ENCODE results near the gene MAP6D1.

Gene MAP6D1

DNA sequence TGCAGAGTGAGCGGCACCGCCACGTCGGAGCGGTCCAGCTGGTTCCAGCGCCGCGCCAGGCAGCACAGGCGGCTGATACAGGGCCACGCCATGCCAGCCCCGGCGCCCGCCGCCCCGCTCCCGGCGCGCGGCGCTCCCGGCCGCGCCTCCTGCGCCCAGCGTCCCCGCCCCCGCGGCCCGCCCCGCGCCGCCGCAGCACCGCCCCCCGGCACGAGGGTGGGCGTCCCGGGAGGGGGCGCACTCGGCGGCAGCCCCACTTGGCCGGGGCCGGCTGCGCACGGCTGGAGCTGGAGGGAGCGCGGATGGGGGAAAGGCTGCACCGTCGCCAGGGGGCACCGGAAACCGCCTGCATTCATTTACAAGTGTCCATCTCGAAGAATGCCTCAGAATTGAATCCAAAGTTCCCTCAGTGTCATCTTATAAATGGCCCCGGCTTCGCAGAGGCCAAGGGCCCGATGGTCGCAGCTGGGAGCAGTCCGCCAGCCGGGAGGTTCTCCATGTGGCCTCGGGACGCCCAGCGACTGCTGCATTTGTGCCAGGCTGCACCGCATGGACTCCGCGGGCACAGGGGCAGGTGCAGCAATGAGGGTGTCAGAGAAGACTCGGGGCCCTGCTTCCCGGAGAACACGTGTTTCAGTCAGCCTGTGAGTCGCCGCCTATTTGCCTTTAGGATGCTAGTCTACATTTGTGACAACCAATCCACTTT, at the start of gene MAP6D1 (continued):
- TF ChIP-seq, protein P1, sequence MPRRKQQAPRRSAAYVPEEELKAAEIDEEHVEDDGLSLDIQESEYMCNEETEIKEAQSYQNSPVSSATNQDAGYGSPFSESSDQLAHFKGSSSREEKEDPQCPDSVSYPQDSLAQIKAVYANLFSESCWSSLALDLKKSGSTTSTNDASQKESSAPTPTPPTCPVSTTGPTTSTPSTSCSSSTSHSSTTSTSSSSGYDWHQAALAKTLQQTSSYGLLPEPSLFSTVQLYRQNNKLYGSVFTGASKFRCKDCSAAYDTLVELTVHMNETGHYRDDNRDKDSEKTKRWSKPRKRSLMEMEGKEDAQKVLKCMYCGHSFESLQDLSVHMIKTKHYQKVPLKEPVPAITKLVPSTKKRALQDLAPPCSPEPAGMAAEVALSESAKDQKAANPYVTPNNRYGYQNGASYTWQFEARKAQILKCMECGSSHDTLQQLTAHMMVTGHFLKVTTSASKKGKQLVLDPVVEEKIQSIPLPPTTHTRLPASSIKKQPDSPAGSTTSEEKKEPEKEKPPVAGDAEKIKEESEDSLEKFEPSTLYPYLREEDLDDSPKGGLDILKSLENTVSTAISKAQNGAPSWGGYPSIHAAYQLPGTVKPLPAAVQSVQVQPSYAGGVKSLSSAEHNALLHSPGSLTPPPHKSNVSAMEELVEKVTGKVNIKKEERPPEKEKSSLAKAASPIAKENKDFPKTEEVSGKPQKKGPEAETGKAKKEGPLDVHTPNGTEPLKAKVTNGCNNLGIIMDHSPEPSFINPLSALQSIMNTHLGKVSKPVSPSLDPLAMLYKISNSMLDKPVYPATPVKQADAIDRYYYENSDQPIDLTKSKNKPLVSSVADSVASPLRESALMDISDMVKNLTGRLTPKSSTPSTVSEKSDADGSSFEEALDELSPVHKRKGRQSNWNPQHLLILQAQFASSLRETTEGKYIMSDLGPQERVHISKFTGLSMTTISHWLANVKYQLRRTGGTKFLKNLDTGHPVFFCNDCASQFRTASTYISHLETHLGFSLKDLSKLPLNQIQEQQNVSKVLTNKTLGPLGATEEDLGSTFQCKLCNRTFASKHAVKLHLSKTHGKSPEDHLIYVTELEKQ (tag by site-specific recombination; IDR thresholded peaks at IDR 0.05; ENCODE audit: borderline replicate concordance), result no peak
- TF ChIP-seq ZNF596 (tag by site-specific recombination; IDR thresholded peaks at IDR 0.05), result no peak
- no peak for TF ChIP-seq KLF8 (tag by site-specific recombination; IDR thresholded peaks at IDR 0.05)
- TF ChIP-seq, protein P2, sequence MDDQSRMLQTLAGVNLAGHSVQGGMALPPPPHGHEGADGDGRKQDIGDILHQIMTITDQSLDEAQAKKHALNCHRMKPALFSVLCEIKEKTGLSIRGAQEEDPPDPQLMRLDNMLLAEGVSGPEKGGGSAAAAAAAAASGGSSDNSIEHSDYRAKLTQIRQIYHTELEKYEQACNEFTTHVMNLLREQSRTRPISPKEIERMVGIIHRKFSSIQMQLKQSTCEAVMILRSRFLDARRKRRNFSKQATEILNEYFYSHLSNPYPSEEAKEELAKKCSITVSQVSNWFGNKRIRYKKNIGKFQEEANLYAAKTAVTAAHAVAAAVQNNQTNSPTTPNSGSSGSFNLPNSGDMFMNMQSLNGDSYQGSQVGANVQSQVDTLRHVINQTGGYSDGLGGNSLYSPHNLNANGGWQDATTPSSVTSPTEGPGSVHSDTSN (CRISPR knock-in tag; IDR thresholded peaks at IDR 0.05), result no peak
- TF ChIP-seq ZNF701 (tag by site-specific recombination; IDR thresholded peaks at IDR 0.05), result no peak
- TF ChIP-seq ZNF132 (tag by site-specific recombination; IDR thresholded peaks at IDR 0.05; ENCODE audit: borderline replicate concordance), result no peak
- no peak for TF ChIP-seq ZNF777 (tag by site-specific recombination; IDR thresholded peaks at IDR 0.05; ENCODE audit: borderline replicate concordance)
- TF ChIP-seq ZNF324 (tag by site-specific recombination; IDR thresholded peaks at IDR 0.05), result 0 out of 2 replicates have a peak, but pooled peaks have one; percentile 20
- no peak for TF ChIP-seq ZNF585B (tag by site-specific recombination; IDR thresholded peaks at IDR 0.05)
- TF ChIP-seq ZXDB (tag by site-specific recombination; IDR thresholded peaks at IDR 0.05), result no peak
- TF ChIP-seq ZNF768 (tag by site-specific recombination; IDR thresholded peaks at IDR 0.05), result no peak
- TF ChIP-seq ZNF660 (tag by site-specific recombination; IDR thresholded peaks at IDR 0.05), result no peak
- no peak for TF ChIP-seq ZNF639 (tag by site-specific recombination; IDR thresholded peaks at IDR 0.05)
- TF ChIP-seq KLF7 (tag by site-specific recombination; IDR thresholded peaks at IDR 0.05; ENCODE audit: borderline replicate concordance), result no peak
- 0 out of 2 replicates have a peak, but pooled peaks have one; percentile 18 for TF ChIP-seq KLF9 (tag by site-specific recombination; IDR thresholded peaks at IDR 0.05; ENCODE audit: low read depth)
- peak; percentile 13; the same call in 1 of the 2 replicates for TF ChIP-seq SP2 (tag by site-specific recombination; IDR thresholded peaks at IDR 0.05)
- TF ChIP-seq RBAK (tag by site-specific recombination; IDR thresholded peaks at IDR 0.05), result no peak
- no peak for TF ChIP-seq ZNF792 (tag by site-specific recombination; IDR thresholded peaks at IDR 0.05)
- no peak for TF ChIP-seq ZNF211 (tag by site-specific recombination; IDR thresholded peaks at IDR 0.05; ENCODE audit: low read depth)
- TF ChIP-seq, protein P3, sequence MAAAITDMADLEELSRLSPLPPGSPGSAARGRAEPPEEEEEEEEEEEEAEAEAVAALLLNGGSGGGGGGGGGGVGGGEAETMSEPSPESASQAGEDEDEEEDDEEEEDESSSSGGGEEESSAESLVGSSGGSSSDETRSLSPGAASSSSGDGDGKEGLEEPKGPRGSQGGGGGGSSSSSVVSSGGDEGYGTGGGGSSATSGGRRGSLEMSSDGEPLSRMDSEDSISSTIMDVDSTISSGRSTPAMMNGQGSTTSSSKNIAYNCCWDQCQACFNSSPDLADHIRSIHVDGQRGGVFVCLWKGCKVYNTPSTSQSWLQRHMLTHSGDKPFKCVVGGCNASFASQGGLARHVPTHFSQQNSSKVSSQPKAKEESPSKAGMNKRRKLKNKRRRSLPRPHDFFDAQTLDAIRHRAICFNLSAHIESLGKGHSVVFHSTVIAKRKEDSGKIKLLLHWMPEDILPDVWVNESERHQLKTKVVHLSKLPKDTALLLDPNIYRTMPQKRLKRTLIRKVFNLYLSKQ (tag by site-specific recombination; IDR thresholded peaks at IDR 0.05; ENCODE audit: borderline replicate concordance), result no peak
- no peak for TF ChIP-seq ELK4 (IDR thresholded peaks at IDR 0.05; ENCODE audit: borderline replicate concordance, low read depth, low read length)
- no peak for TF ChIP-seq ZNF530 (tag by site-specific recombination; IDR thresholded peaks at IDR 0.05; ENCODE audit: low read depth)
- TF ChIP-seq ZNF560 (tag by site-specific recombination; IDR thresholded peaks at IDR 0.05; ENCODE audit: borderline replicate concordance), result no peak
- no peak for TF ChIP-seq ZNF785 (tag by site-specific recombination; IDR thresholded peaks at IDR 0.05)
- TF ChIP-seq ZBTB7A (tag by site-specific recombination; IDR thresholded peaks at IDR 0.05; ENCODE audit: low read depth), result no peak
- no peak for TF ChIP-seq ZNF23 (tag by site-specific recombination; IDR thresholded peaks at IDR 0.05; ENCODE audit: borderline replicate concordance)
- no peak for TF ChIP-seq MYNN (tag by site-specific recombination; IDR thresholded peaks at IDR 0.05; ENCODE audit: borderline replicate concordance)
- TF ChIP-seq ZSCAN30 (tag by site-specific recombination; IDR thresholded peaks at IDR 0.05), result no peak
- peak; percentile 48 for TF ChIP-seq ZBTB17 (tag by site-specific recombination; IDR thresholded peaks at IDR 0.05)
- TF ChIP-seq ZNF704 (tag by site-specific recombination; IDR thresholded peaks at IDR 0.05), result no peak
- TF ChIP-seq ZNF223 (tag by site-specific recombination; IDR thresholded peaks at IDR 0.05), result no peak

Data from HEK293 (cell line).